ENCODE measurements around the gene CCDC136.
A peak's percentile ranks its signal among the peaks of the same experiment; 100 is the strongest.

The CCDC136 gene

GRCh38 chr7:128865996-128866877 lies 74.5 kb downstream of the CCDC136 start:
- DNase-seq (ENCODE audit: low read depth, low spot score): no peak
- Histone ChIP-seq H3K27me3 (ENCODE audit: insufficient read depth, insufficient read length) (peaks cover 28% of the 10 kb centered on the region), H3K4me3 (ENCODE audit: insufficient read length, low read depth) (no peak overlapping the region), H3K4me1 (ENCODE audit: insufficient read depth, insufficient read length) (peaks cover 15% of the 10 kb centered on the region), H3K9ac (ENCODE audit: insufficient read length, low read depth) (no peak overlapping the region), H3K9me3 (ENCODE audit: insufficient read depth, low read length) (no peaks in the 10 kb centered on the region), H3K36me3 (ENCODE audit: insufficient read depth, insufficient read length, low read length) (peaks cover 17% of the 10 kb centered on the region)
- TF ChIP-seq SUZ12 (IDR thresholded peaks at IDR 0.05; ENCODE audit: extremely low read depth, insufficient read depth, insufficient read length): no peak
- TF ChIP-seq YY1 (IDR thresholded peaks at IDR 0.05; ENCODE audit: insufficient read depth, insufficient read length): no peak
- TF ChIP-seq ZNF274 (IDR thresholded peaks at IDR 0.05; ENCODE audit: low read depth, low read length): no peak

- Histone ChIP-seq H3K9ac (ENCODE audit: insufficient read length, low read depth) (no peak overlapping the region), H3K9me3 (ENCODE audit: insufficient read depth, low read length) (no peaks in the 10 kb centered on the region), H3K27me3 (ENCODE audit: insufficient read depth, insufficient read length) (peaks cover 32% of the 10 kb centered on the region), H3K4me3 (ENCODE audit: insufficient read length, low read depth) (no peak overlapping the region), H3K36me3 (ENCODE audit: insufficient read depth, insufficient read length, low read length) (peaks cover 17% of the 10 kb centered on the region), H3K4me1 (ENCODE audit: insufficient read depth, insufficient read length) (peaks cover 12% of the 10 kb centered on the region)
- no peak for DNase-seq (ENCODE audit: low read depth, low spot score)
- TF ChIP-seq ZNF274 (IDR thresholded peaks at IDR 0.05; ENCODE audit: low read depth, low read length): no peak
- no peak for TF ChIP-seq SUZ12 (IDR thresholded peaks at IDR 0.05; ENCODE audit: extremely low read depth, insufficient read depth, insufficient read length)
- TF ChIP-seq YY1 (IDR thresholded peaks at IDR 0.05; ENCODE audit: insufficient read depth, insufficient read length): no peak
These were observed 75.5 kb downstream of the CCDC136 start for GRCh38 chr7:128867241-128867640.

GRCh38 chr7:128867842-128868623 lies 76.3 kb downstream of the CCDC136 start:
- Histone ChIP-seq H3K27me3 (ENCODE audit: insufficient read depth, insufficient read length) (peaks cover 32% of the 10 kb centered on the region), H3K36me3 (ENCODE audit: insufficient read depth, insufficient read length, low read length) (peaks cover 17% of the 10 kb centered on the region), H3K4me1 (ENCODE audit: insufficient read depth, insufficient read length) (peaks cover 13% of the 10 kb centered on the region), H3K4me3 (ENCODE audit: insufficient read length, low read depth) (no peak overlapping the region), H3K9me3 (ENCODE audit: insufficient read depth, low read length) (no peaks in the 10 kb centered on the region), H3K9ac (ENCODE audit: insufficient read length, low read depth) (peak overlapping the region; percentile 50)
- TF ChIP-seq ZNF274 (IDR thresholded peaks at IDR 0.05; ENCODE audit: low read depth, low read length): no peak
- no peak for TF ChIP-seq SUZ12 (IDR thresholded peaks at IDR 0.05; ENCODE audit: extremely low read depth, insufficient read depth, insufficient read length)
- no peak for TF ChIP-seq YY1 (IDR thresholded peaks at IDR 0.05; ENCODE audit: insufficient read depth, insufficient read length)
- DNase-seq (ENCODE audit: low read depth, low spot score): no peak

GRCh38 chr7:128868624-128869137 lies 76.9 kb downstream of the CCDC136 start:
- peak overlapping the region; percentile 68 for H3K9ac ChIP-seq (ENCODE audit: insufficient read length, low read depth)
- H3K9me3 ChIP-seq (ENCODE audit: insufficient read depth, low read length): no peaks in the 10 kb centered on the region
- H3K4me1 ChIP-seq (ENCODE audit: insufficient read depth, insufficient read length): peaks cover 17% of the 10 kb centered on the region
- peaks cover 17% of the 10 kb centered on the region for H3K36me3 ChIP-seq (ENCODE audit: insufficient read depth, insufficient read length, low read length)
- no peak for DNase-seq (ENCODE audit: low read depth, low spot score)
- H3K27me3 ChIP-seq (ENCODE audit: insufficient read depth, insufficient read length): peaks cover 32% of the 10 kb centered on the region
- H3K4me3 ChIP-seq (ENCODE audit: insufficient read length, low read depth): peak overlapping the region; percentile 45
- TF ChIP-seq SUZ12 (IDR thresholded peaks at IDR 0.05; ENCODE audit: extremely low read depth, insufficient read depth, insufficient read length): no peak
- TF ChIP-seq YY1 (IDR thresholded peaks at IDR 0.05; ENCODE audit: insufficient read depth, insufficient read length): no peak
- TF ChIP-seq ZNF274 (IDR thresholded peaks at IDR 0.05; ENCODE audit: low read depth, low read length): no peak

GRCh38 chr7:128869138-128869943 lies 77.6 kb downstream of the CCDC136 start:
- H3K9me3 ChIP-seq (ENCODE audit: insufficient read depth, low read length): no peaks in the 10 kb centered on the region
- H3K27me3 ChIP-seq (ENCODE audit: insufficient read depth, insufficient read length): peaks cover 32% of the 10 kb centered on the region
- no peak for DNase-seq (ENCODE audit: low read depth, low spot score)
- H3K4me3 ChIP-seq (ENCODE audit: insufficient read length, low read depth): peak overlapping the region; percentile 45
- peaks cover 17% of the 10 kb centered on the region for H3K36me3 ChIP-seq (ENCODE audit: insufficient read depth, insufficient read length, low read length)
- no peak for TF ChIP-seq SUZ12 (IDR thresholded peaks at IDR 0.05; ENCODE audit: extremely low read depth, insufficient read depth, insufficient read length)
- no peak for TF ChIP-seq YY1 (IDR thresholded peaks at IDR 0.05; ENCODE audit: insufficient read depth, insufficient read length)
- TF ChIP-seq ZNF274 (IDR thresholded peaks at IDR 0.05; ENCODE audit: low read depth, low read length): no peak
- H3K4me1 ChIP-seq (ENCODE audit: insufficient read depth, insufficient read length): peaks cover 19% of the 10 kb centered on the region
- peak overlapping the region; percentile 68 for H3K9ac ChIP-seq (ENCODE audit: insufficient read length, low read depth)

GRCh38 chr7:128869944-128870285 lies 78.1 kb downstream of the CCDC136 start:
- Histone ChIP-seq H3K36me3 (ENCODE audit: insufficient read depth, insufficient read length, low read length) (peaks cover 14% of the 10 kb centered on the region), H3K9ac (ENCODE audit: insufficient read length, low read depth) (peak overlapping the region; percentile 68), H3K9me3 (ENCODE audit: insufficient read depth, low read length) (no peaks in the 10 kb centered on the region), H3K4me3 (ENCODE audit: insufficient read length, low read depth) (peak overlapping the region; percentile 45), H3K27me3 (ENCODE audit: insufficient read depth, insufficient read length) (peaks cover 32% of the 10 kb centered on the region), H3K4me1 (ENCODE audit: insufficient read depth, insufficient read length) (peaks cover 24% of the 10 kb centered on the region)
- DNase-seq (ENCODE audit: low read depth, low spot score): no peak
- TF ChIP-seq SUZ12 (IDR thresholded peaks at IDR 0.05; ENCODE audit: extremely low read depth, insufficient read depth, insufficient read length) (no peak), ZNF274 (IDR thresholded peaks at IDR 0.05; ENCODE audit: low read depth, low read length) (no peak), YY1 (IDR thresholded peaks at IDR 0.05; ENCODE audit: insufficient read depth, insufficient read length) (no peak)
